Mesothelial cell of epicardium (in vitro differentiated cells): ENCODE data around the gene VPS8. TPM values are rescaled to one million over a fixed set of nuclear protein-coding genes. Genes with fewer than 3 reads are reported as not detected.

Experiments
- DNase-seq, 2 experiments: peaks; one replicate each; pipeline ENCODE4 v3.0.0; 2021; ENCODE audit warnings: low spot score in 2 of 2; ENCODE audit not compliant: unreplicated experiment in 2 of 2
- H3K27ac Mint-ChIP-seq: 2 replicates; pipeline ENCODE4 v1.8.0; 2021; ENCODE audit warnings: mixed read lengths
- H3K27me3 Mint-ChIP-seq: 2 replicates; pipeline ENCODE4 v1.8.0; 2021; ENCODE audit warnings: low read depth, mixed read lengths
- H3K36me3 Mint-ChIP-seq: 2 replicates; pipeline ENCODE4 v1.8.0; 2021; ENCODE audit warnings: mixed read lengths
- H3K4me1 Mint-ChIP-seq: 2 replicates; pipeline ENCODE4 v1.8.0; 2021; ENCODE audit warnings: mixed read lengths
- H3K4me3 Mint-ChIP-seq: 2 replicates; pipeline ENCODE4 v1.8.0; 2021; ENCODE audit warnings: mild to moderate bottlenecking, moderate library complexity, mixed read lengths
- H3K9me3 Mint-ChIP-seq: 2 replicates; pipeline ENCODE4 v1.8.0; 2021; ENCODE audit warnings: mixed read lengths
- CTCF ChIP-seq: fragments of 200-600 bp; sonication (generic); IDR thresholded peaks from one replicate; pipeline ENCODE4 v1.5.0; 2021; ENCODE audit warnings: antibody characterized with exemption; ENCODE audit not compliant: unreplicated experiment
- total RNA-seq: library from RNA; stranded (reverse); gene quantifications from 3 replicates; pipeline ENCODE4 v1.2.1, GENCODE V29; 2021

Gene VPS8
- total RNA-seq, 1 donor from 2014 or later = 82.4 TPM

DNA sequence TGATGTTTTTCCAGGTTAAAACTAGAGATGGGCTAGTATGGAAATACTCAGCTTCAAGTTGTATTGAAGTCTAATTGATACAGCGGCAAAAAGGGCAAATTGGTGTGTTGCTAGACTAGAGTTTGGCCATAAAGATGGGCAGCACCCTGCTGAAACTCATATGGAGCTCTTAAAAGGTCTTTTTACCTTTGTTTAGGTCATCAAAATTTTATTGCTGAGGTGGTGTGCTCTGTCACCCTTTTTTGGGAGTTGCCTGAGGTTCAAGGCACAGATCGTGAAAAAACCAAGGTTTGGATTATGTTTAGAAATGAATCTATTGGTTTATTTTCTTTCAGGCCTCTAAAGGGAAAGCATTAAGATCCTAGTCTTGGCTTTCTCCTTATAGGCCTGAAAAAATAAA, 38.2 kb downstream of the VPS8 start:
- Mint-ChIP-seq H3K9me3 (no peaks in the 10 kb centered on the region), H3K4me1 (no peaks in the 10 kb centered on the region), H3K4me3 (no peak overlapping the region), H3K36me3 (peaks cover 36% of the 10 kb centered on the region), H3K27me3 (no peaks in the 10 kb centered on the region), H3K27ac (no peak overlapping the region)
- DNase-seq = no peak
- TF ChIP-seq CTCF = no peak

- Mint-ChIP-seq H3K4me1 (no peaks in the 10 kb centered on the region), H3K27me3 (no peaks in the 10 kb centered on the region), H3K4me3 (no peak overlapping the region), H3K9me3 (no peaks in the 10 kb centered on the region), H3K36me3 (peaks cover 51% of the 10 kb centered on the region), H3K27ac (no peak overlapping the region)
- DNase-seq = no peak
- no peak for TF ChIP-seq CTCF
These were observed 45.1 kb downstream of the VPS8 start for GRCh38 chr3:184857099-184857498.

GRCh38 chr3:184864000-184864399, 52.0 kb downstream of the VPS8 start:
- peaks cover 46% of the 10 kb centered on the region for H3K36me3 Mint-ChIP-seq
- H3K9me3 Mint-ChIP-seq = no peaks in the 10 kb centered on the region
- no peaks in the 10 kb centered on the region for H3K27me3 Mint-ChIP-seq
- no peak for DNase-seq
- H3K27ac Mint-ChIP-seq = no peak overlapping the region
- no peak for TF ChIP-seq CTCF
- H3K4me1 Mint-ChIP-seq = no peaks in the 10 kb centered on the region
- no peak overlapping the region for H3K4me3 Mint-ChIP-seq

DNA sequence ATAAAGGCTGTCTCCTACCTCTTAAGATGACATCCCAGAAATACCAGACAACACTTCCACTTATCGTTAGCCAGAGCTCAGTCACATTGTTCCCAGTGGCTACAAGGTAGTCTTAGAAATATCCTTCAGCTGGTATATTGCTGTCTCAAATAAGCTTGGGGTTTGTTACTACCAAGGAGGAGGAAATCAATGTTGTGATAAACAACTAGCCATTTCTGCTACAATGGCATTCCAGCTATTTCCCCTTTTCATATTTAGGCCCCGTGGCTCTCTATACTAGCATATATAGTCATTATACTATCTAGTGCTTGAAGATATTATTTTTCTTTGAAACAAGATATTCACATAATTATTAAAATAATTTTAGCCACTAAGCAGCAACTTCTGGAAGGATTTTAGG, 56.5 kb downstream of the VPS8 start:
- Mint-ChIP-seq H3K36me3 (peaks cover 43% of the 10 kb centered on the region), H3K27me3 (no peaks in the 10 kb centered on the region)
- no peak for DNase-seq

DNA sequence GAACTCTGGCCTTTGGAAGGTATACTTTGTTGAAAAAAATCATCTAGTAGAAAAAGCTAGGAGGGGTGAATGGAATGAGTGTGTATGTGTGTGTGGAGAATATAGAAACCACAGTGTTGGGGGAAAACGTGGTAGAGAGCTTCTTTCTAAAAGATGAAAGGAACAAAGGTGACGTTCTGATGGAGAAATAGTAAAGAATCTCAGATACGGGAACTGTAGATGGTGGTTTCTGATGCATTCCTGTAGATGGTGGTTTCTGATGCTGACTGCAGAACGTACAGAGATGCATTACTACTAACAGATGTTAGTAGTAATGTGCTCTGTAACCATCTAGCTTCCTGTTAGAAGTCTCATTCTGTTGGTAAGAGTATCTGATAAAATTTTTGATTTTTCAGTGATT, 60.2 kb downstream of the VPS8 start:
- H3K4me1 Mint-ChIP-seq = no peaks in the 10 kb centered on the region
- no peak overlapping the region for H3K4me3 Mint-ChIP-seq
- no peak for TF ChIP-seq CTCF
- H3K27ac Mint-ChIP-seq = no peak overlapping the region
- no peak for DNase-seq
- H3K27me3 Mint-ChIP-seq = no peaks in the 10 kb centered on the region
- peaks cover 18% of the 10 kb centered on the region for H3K36me3 Mint-ChIP-seq
- H3K9me3 Mint-ChIP-seq = no peaks in the 10 kb centered on the region

More for the DNA sequence above, 56.5 kb downstream of the VPS8 start:
- Mint-ChIP-seq H3K27ac (no peak overlapping the region), H3K4me3 (no peak overlapping the region), H3K4me1 (no peaks in the 10 kb centered on the region), H3K9me3 (no peaks in the 10 kb centered on the region)
- no peak for TF ChIP-seq CTCF

GRCh38 chr3:184873141-184873540, 61.2 kb downstream of the VPS8 start:
- Mint-ChIP-seq H3K4me1 (no peaks in the 10 kb centered on the region), H3K27me3 (no peaks in the 10 kb centered on the region), H3K27ac (no peak overlapping the region), H3K9me3 (no peaks in the 10 kb centered on the region), H3K4me3 (no peak overlapping the region), H3K36me3 (peaks cover 16% of the 10 kb centered on the region)
- TF ChIP-seq CTCF = no peak
- DNase-seq = no peak
